ENCODE results near the gene LYSET.
A peak's percentile ranks its signal among the peaks of the same experiment; 100 is the strongest.
"Not testable (repeated sequence)": the region's sequence is repeated elsewhere in the genome, so short reads cannot be mapped to it uniquely, and the experiment has no call there.

LYSET gene

DNA sequence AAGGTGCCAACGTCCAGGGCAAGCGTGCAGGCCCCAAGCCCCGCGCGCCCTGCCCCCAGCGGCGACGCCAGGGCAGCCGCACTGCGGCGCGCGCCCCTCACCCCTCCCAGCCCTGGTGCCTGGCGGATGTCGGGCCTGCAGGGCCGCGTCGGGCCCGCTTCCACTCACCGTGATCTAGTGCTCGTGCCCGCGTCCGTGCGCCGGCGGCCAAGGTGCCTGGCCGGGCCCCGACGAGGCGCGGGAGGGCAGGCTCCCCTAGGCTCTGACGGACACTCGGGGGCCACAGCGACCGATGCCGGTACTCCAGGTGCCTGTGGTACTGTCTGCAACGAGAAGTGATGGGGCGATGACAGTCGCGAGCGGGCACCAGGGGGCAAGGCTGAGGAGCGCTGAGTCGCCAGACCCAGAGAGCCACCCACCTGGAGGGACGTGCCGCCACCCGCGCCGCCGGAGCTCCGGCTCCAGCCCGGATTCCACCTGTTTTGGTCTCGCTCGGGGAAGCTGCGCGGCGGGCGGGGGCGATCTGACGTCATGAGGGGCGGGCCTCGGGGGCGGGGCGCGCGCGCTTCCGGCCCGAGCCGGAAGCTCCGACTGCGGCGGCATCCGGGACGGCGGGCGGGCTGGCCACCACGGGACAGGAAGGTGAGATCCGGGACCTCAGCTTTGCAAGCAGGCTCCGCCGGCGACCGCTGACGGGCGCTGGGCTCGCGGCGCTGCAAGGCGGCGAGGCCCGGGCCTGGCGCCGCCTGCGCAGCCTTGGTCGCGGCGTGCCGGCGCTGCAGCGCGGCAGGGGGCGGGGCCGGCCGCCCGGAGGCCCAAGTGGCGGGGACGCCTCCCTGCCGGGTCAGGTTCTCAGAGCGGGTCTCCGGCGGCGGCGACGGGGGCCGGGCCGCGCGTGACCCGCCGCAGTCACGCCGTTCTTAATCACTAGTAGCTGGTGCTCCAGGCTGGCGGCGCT, at the start of gene LYSET, which contains the start of gene MOAP1:
Gene LYSET (plus strand): TSS at position 927 of the 958 bp plus-strand sequence. CDS start 89 bp downstream, outside the sequence.
Gene MOAP1 (minus strand): TSS at position 507 of the 958 bp plus-strand sequence. CDS start 655 bp downstream, outside the sequence.
- Histone ChIP-seq H3K4me3 (ENCODE audit: low read depth, low read length) (peak within 1 kb of the TSS; percentile 94), H3K27me3 (ENCODE audit: control insufficient read depth, insufficient read depth, low read length) (no peaks in the 10 kb centered on the region), H3K4me1 (ENCODE audit: control insufficient read depth, insufficient read depth, low read length) (no peaks in the 10 kb centered on the region), H3K36me3 (ENCODE audit: control insufficient read depth, insufficient read depth, low read length) (no peaks in the 10 kb centered on the region), H3K9ac (ENCODE audit: low read depth, low read length) (peak within 1 kb of the TSS; percentile 76), H3K9me3 (ENCODE audit: control insufficient read depth, insufficient read depth, low read length) (no peaks in the 10 kb centered on the region)

DNA sequence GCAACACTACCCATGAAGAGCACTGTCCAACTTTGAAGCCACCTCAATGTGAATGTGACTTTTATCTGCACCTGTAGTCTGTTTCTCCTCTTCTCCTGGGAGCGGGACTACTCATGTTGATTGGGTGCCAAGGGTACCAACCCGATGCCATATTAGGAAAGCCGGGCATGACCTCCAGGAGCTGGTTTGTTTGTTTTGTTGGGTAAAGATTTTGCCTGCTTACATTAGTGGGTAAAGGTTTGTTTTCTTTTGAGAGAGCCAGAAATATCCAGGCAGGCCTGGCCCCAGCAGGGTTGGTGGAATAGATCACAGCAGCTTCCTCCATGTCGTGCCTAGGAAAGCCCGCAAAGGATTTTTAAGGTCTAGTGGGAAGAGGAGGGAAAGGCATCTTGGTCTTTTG, 49.7 kb upstream of the LYSET start:
- Histone ChIP-seq H3K9me3 (ENCODE audit: control insufficient read depth, insufficient read depth, low read length) (no peaks in the 10 kb centered on the region), H3K36me3 (ENCODE audit: control insufficient read depth, insufficient read depth, low read length) (no peaks in the 10 kb centered on the region), H3K27me3 (ENCODE audit: control insufficient read depth, insufficient read depth, low read length) (no peaks in the 10 kb centered on the region), H3K4me1 (ENCODE audit: control insufficient read depth, insufficient read depth, low read length) (no peaks in the 10 kb centered on the region), H3K4me3 (ENCODE audit: low read depth, low read length) (no peak overlapping the region), H3K9ac (ENCODE audit: low read depth, low read length) (no peak overlapping the region)

DNA sequence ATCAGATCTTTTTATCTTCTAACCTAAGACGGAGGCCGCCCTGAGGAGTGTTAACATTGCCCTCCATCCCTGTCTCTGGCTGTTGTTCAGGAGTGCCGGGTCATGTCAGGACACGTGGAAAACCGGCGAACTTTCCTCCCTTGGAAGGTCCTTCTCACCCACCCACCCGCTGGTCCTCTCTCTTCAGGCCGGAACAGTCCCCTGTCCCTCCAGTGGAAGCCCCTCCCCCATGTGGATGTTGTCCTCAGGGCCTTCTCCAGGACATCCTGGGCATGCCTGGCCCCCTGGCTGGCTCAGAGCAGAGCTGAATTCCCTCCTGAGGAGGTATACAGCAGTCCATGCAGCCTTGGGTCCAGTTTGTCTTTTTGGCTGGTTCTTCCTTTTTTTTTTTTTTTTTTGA, 49.1 kb upstream of the LYSET start:
- H3K9ac ChIP-seq (ENCODE audit: low read depth, low read length), result no peak overlapping the region

DNA sequence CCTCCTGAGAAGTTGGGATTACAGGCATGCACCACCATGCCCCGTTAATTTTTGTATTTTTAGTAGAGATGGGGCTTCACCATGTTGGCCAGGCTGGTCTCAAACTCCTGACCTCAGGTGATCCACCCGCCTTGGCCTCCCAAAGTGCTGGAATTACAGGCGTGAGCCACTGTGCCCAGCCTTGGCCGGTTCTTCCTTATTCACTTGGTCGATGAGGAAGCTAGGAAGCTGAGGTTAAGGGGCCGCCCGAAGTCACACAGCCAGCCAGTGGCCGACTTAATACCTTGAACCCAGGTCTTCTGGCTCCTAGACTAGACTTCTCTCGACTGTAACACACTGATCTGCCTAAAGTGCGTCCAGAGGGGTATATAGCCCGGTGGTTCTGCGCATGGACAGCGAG, 48.6 kb upstream of the LYSET start:
- not testable (repeated sequence) for H3K9ac ChIP-seq (ENCODE audit: low read depth, low read length); H3K4me1 ChIP-seq (ENCODE audit: control insufficient read depth, insufficient read depth, low read length); H3K36me3 ChIP-seq (ENCODE audit: control insufficient read depth, insufficient read depth, low read length); H3K27me3 ChIP-seq (ENCODE audit: control insufficient read depth, insufficient read depth, low read length); H3K9me3 ChIP-seq (ENCODE audit: control insufficient read depth, insufficient read depth, low read length); H3K4me3 ChIP-seq (ENCODE audit: low read depth, low read length)

More for the DNA sequence above, 49.1 kb upstream of the LYSET start:
- no peaks in the 10 kb centered on the region for H3K27me3 ChIP-seq (ENCODE audit: control insufficient read depth, insufficient read depth, low read length)
- no peaks in the 10 kb centered on the region for H3K9me3 ChIP-seq (ENCODE audit: control insufficient read depth, insufficient read depth, low read length)
- H3K4me1 ChIP-seq (ENCODE audit: control insufficient read depth, insufficient read depth, low read length), result no peaks in the 10 kb centered on the region
- H3K36me3 ChIP-seq (ENCODE audit: control insufficient read depth, insufficient read depth, low read length), result no peaks in the 10 kb centered on the region
- no peak overlapping the region for H3K4me3 ChIP-seq (ENCODE audit: low read depth, low read length)

- no peak overlapping the region for H3K4me3 ChIP-seq (ENCODE audit: low read depth, low read length)
- H3K4me1 ChIP-seq (ENCODE audit: control insufficient read depth, insufficient read depth, low read length), result no peaks in the 10 kb centered on the region
- no peaks in the 10 kb centered on the region for H3K36me3 ChIP-seq (ENCODE audit: control insufficient read depth, insufficient read depth, low read length)
- no peaks in the 10 kb centered on the region for H3K27me3 ChIP-seq (ENCODE audit: control insufficient read depth, insufficient read depth, low read length)
- H3K9me3 ChIP-seq (ENCODE audit: control insufficient read depth, insufficient read depth, low read length), result no peaks in the 10 kb centered on the region
- no peak overlapping the region for H3K9ac ChIP-seq (ENCODE audit: low read depth, low read length)
Measured at GRCh38 chr14:93137864-93138263, 47.3 kb upstream of the LYSET start.

DNA sequence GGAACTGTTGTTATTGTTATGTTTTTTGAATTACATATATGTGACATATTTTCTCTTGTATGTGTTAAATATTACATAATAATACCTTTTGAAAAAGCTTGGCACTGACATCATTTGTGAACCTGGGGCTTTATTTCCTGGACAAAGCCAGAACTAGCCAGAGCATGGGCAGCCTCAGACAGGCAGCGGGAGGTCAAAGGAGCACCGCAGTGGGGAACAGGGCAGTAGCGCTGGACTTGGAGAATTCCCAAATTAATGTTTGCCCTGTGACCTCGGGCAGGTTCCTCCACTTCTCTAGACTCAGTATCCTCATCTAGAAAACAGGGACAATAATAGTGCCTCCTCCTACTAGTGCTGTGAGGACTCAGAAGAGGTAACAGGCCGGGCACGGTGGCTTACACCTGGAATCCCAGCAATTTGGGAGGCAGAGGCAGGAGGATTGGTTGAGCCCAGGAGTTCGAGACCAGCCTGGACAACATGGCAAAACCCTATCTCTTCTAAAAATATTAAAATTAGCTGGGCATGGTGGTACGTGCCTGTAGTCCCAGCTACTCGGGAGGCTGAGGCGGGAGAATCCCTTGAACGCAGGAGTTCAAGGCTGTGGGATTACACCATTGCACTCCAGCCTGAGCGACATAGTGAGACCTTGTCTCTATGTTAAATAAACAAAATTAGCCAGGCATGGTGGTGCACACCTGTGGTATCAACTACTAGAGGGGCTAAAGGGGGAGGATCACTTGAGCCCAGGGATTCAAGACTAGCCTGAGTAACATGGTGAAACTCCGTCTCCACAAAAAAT, 42.1 kb upstream of the LYSET start:
- no peaks in the 10 kb centered on the region for H3K36me3 ChIP-seq (ENCODE audit: control insufficient read depth, insufficient read depth, low read length)
- no peaks in the 10 kb centered on the region for H3K9me3 ChIP-seq (ENCODE audit: control insufficient read depth, insufficient read depth, low read length)
- no peaks in the 10 kb centered on the region for H3K4me1 ChIP-seq (ENCODE audit: control insufficient read depth, insufficient read depth, low read length)
- no peak overlapping the region for H3K4me3 ChIP-seq (ENCODE audit: low read depth, low read length)
- H3K9ac ChIP-seq (ENCODE audit: low read depth, low read length), result no peak overlapping the region
- H3K27me3 ChIP-seq (ENCODE audit: control insufficient read depth, insufficient read depth, low read length), result no peaks in the 10 kb centered on the region

GRCh38 chr14:93146119-93146518, 39.0 kb upstream of the LYSET start:
- Histone ChIP-seq H3K4me1 (ENCODE audit: control insufficient read depth, insufficient read depth, low read length) (no peaks in the 10 kb centered on the region), H3K4me3 (ENCODE audit: low read depth, low read length) (no peak overlapping the region), H3K36me3 (ENCODE audit: control insufficient read depth, insufficient read depth, low read length) (no peaks in the 10 kb centered on the region), H3K9me3 (ENCODE audit: control insufficient read depth, insufficient read depth, low read length) (no peaks in the 10 kb centered on the region), H3K9ac (ENCODE audit: low read depth, low read length) (no peak overlapping the region), H3K27me3 (ENCODE audit: control insufficient read depth, insufficient read depth, low read length) (no peaks in the 10 kb centered on the region)

DNA sequence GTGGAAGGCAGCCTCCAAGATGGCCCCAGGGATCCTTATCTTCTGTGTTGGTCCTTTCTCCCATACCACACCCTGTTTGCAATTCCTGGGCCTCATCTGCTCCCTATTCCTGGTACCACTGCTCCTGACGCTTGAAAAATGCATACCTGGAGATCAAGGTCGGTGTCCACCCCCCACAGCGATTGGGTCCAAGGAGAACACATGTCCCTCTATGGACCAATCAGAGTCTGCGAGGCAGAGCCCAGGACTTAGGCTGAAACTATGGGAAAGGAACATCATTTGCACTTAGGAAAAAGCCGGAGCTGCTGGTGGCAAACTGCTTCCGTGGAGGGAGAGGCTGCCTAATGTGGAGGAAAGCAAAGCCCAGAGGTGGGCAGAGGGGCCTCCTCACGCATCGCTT, 36.1 kb upstream of the LYSET start:
- H3K4me3 ChIP-seq (ENCODE audit: low read depth, low read length), result no peak overlapping the region
- H3K27me3 ChIP-seq (ENCODE audit: control insufficient read depth, insufficient read depth, low read length), result no peaks in the 10 kb centered on the region
- no peak overlapping the region for H3K9ac ChIP-seq (ENCODE audit: low read depth, low read length)
- no peaks in the 10 kb centered on the region for H3K9me3 ChIP-seq (ENCODE audit: control insufficient read depth, insufficient read depth, low read length)
- H3K4me1 ChIP-seq (ENCODE audit: control insufficient read depth, insufficient read depth, low read length), result no peaks in the 10 kb centered on the region
- H3K36me3 ChIP-seq (ENCODE audit: control insufficient read depth, insufficient read depth, low read length), result no peaks in the 10 kb centered on the region

- H3K27me3 ChIP-seq (ENCODE audit: control insufficient read depth, insufficient read depth, low read length), result no peaks in the 10 kb centered on the region
- no peak overlapping the region for H3K9ac ChIP-seq (ENCODE audit: low read depth, low read length)
- no peaks in the 10 kb centered on the region for H3K9me3 ChIP-seq (ENCODE audit: control insufficient read depth, insufficient read depth, low read length)
- H3K4me3 ChIP-seq (ENCODE audit: low read depth, low read length), result no peak overlapping the region
- no peaks in the 10 kb centered on the region for H3K4me1 ChIP-seq (ENCODE audit: control insufficient read depth, insufficient read depth, low read length)
- H3K36me3 ChIP-seq (ENCODE audit: control insufficient read depth, insufficient read depth, low read length), result no peaks in the 10 kb centered on the region
Measured at GRCh38 chr14:93150227-93151208, 34.6 kb upstream of the LYSET start.

- H3K4me1 ChIP-seq (ENCODE audit: control insufficient read depth, insufficient read depth, low read length), result no peaks in the 10 kb centered on the region
- H3K9me3 ChIP-seq (ENCODE audit: control insufficient read depth, insufficient read depth, low read length), result no peaks in the 10 kb centered on the region
Measured at GRCh38 chr14:93153121-93153520, 32.0 kb upstream of the LYSET start.

DNA sequence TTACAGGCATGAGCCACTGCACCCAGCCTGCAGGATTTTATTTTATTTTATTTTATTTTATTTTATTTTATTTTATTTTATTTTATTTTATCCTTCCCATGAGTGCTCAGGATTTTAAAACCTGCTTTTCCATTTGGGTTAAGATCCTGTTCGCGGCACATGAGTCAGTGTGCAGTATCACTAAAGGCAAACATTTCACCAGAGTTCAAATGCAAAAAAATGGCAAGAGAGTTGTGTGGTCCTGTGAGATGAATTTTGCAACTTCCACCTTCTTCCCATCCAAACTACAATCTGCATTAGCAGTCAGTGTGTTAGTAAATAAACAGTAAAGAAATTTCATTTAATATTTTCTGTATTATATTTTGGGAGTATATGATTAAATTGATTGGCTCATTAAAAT, 29.4 kb upstream of the LYSET start:
- Histone ChIP-seq H3K9me3 (ENCODE audit: control insufficient read depth, insufficient read depth, low read length) (no peaks in the 10 kb centered on the region), H3K4me1 (ENCODE audit: control insufficient read depth, insufficient read depth, low read length) (no peaks in the 10 kb centered on the region), H3K9ac (ENCODE audit: low read depth, low read length) (no peak overlapping the region), H3K4me3 (ENCODE audit: low read depth, low read length) (no peak overlapping the region), H3K27me3 (ENCODE audit: control insufficient read depth, insufficient read depth, low read length) (no peaks in the 10 kb centered on the region), H3K36me3 (ENCODE audit: control insufficient read depth, insufficient read depth, low read length) (no peaks in the 10 kb centered on the region)

More at GRCh38 chr14:93153121-93153520, 32.0 kb upstream of the LYSET start:
- Histone ChIP-seq H3K27me3 (ENCODE audit: control insufficient read depth, insufficient read depth, low read length) (no peaks in the 10 kb centered on the region), H3K36me3 (ENCODE audit: control insufficient read depth, insufficient read depth, low read length) (no peaks in the 10 kb centered on the region), H3K4me3 (ENCODE audit: low read depth, low read length) (no peak overlapping the region), H3K9ac (ENCODE audit: low read depth, low read length) (no peak overlapping the region)
